IPS DF 4.7 (cell line): ENCODE measurements around the gene SYCE1L.

Experiments used
- DNase-seq: peaks from one replicate; pipeline ENCODE4 v3.0.0-alpha.2; 2013; ENCODE audit warnings: low spot score; ENCODE audit errors: extremely low read depth

SYCE1L gene

GRCh38 chr16:77250400-77250799, 51.2 kb downstream of the SYCE1L start:
- no peak for DNase-seq
